ENCODE results near the gene TBC1D5. TPM values are rescaled to one million over a fixed set of nuclear protein-coding genes. Genes with fewer than 3 reads are reported as not detected.

TBC1D5 gene
- total RNA-seq, 1 donor from 2014 or later, result 55.6 TPM

GRCh38 chr3:17243621-17244020 is 498.8 kb downstream of the TBC1D5 start:
- H3K36me3 Mint-ChIP-seq (ENCODE audit: insufficient read depth), result no peaks in the 10 kb centered on the region
- DNase-seq (ENCODE audit: low spot score, unreplicated experiment), result no peak
- no peak for TF ChIP-seq CTCF (IDR thresholded peaks at IDR 0.05; ENCODE audit: unreplicated experiment)
- H3K4me3 Mint-ChIP-seq (ENCODE audit: low read depth), result no peak overlapping the region
- no peaks in the 10 kb centered on the region for H3K9me3 Mint-ChIP-seq (ENCODE audit: low read depth)
- no peak overlapping the region for H3K27ac Mint-ChIP-seq
- H3K27me3 Mint-ChIP-seq, result no peaks in the 10 kb centered on the region
- no peaks in the 10 kb centered on the region for H3K4me1 Mint-ChIP-seq (ENCODE audit: low read depth)

- TF ChIP-seq CTCF (IDR thresholded peaks at IDR 0.05; ENCODE audit: unreplicated experiment), result no peak
- Mint-ChIP-seq H3K27me3 (no peaks in the 10 kb centered on the region), H3K36me3 (ENCODE audit: insufficient read depth) (no peaks in the 10 kb centered on the region), H3K4me3 (ENCODE audit: low read depth) (no peak overlapping the region), H3K4me1 (ENCODE audit: low read depth) (peaks cover 3% of the 10 kb centered on the region), H3K9me3 (ENCODE audit: low read depth) (no peaks in the 10 kb centered on the region), H3K27ac (no peak overlapping the region)
- DNase-seq (ENCODE audit: low spot score, unreplicated experiment), result no peak
Measured at GRCh38 chr3:17239417-17239816, 503.0 kb downstream of the TBC1D5 start.

DNA sequence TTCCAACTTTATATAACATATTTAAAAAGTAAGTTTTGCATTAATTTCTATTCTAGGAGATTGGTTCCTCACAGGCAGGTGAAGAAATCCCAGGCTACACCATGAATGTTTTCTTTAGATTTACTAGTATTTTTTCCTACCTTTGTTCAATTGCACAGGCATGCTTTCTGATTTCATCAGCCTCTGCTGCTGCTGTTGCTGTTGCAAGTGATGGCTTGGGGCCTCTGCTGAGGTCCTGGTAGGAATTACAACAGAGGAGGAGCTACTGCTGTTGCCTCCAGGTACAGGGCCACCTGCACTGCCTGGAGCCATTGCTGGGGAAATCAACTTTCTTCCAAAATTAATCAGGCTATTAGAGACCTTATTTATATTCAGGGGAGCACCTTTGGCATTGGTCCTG is 504.4 kb downstream of the TBC1D5 start:
- H3K27ac Mint-ChIP-seq, result no peak overlapping the region
- no peak for TF ChIP-seq CTCF (IDR thresholded peaks at IDR 0.05; ENCODE audit: unreplicated experiment)
- H3K4me3 Mint-ChIP-seq (ENCODE audit: low read depth), result no peak overlapping the region
- H3K9me3 Mint-ChIP-seq (ENCODE audit: low read depth), result no peaks in the 10 kb centered on the region
- H3K27me3 Mint-ChIP-seq, result no peaks in the 10 kb centered on the region
- no peaks in the 10 kb centered on the region for H3K36me3 Mint-ChIP-seq (ENCODE audit: insufficient read depth)
- no peak for DNase-seq (ENCODE audit: low spot score, unreplicated experiment)
- H3K4me1 Mint-ChIP-seq (ENCODE audit: low read depth), result peaks cover 5% of the 10 kb centered on the region

GRCh38 chr3:17235310-17235709 is 507.1 kb downstream of the TBC1D5 start:
- Mint-ChIP-seq H3K27ac (no peak overlapping the region), H3K4me1 (ENCODE audit: low read depth) (peaks cover 7% of the 10 kb centered on the region), H3K4me3 (ENCODE audit: low read depth) (no peak overlapping the region), H3K9me3 (ENCODE audit: low read depth) (no peaks in the 10 kb centered on the region), H3K36me3 (ENCODE audit: insufficient read depth) (no peaks in the 10 kb centered on the region), H3K27me3 (no peaks in the 10 kb centered on the region)
- no peak for DNase-seq (ENCODE audit: low spot score, unreplicated experiment)
- no peak for TF ChIP-seq CTCF (IDR thresholded peaks at IDR 0.05; ENCODE audit: unreplicated experiment)

DNA sequence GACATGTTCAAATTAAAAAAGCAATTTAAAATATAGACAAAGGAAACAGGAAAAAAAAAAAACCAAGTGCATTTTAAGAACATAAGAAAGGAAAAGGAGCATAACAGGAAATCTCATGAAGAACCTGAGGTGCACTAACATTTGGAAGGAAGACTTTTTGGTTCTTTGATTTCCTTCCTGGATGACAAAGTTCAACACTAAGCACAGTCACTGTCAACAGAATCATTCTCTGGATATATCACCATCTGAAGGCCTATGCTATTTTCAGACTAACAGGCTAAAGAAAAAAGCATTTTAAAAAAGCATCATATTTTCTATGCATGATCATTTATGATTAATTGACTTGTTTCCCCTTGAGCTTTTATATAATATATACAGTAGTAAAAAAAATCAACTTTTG is 508.0 kb downstream of the TBC1D5 start:
- H3K36me3 Mint-ChIP-seq (ENCODE audit: insufficient read depth), result no peaks in the 10 kb centered on the region
- H3K27me3 Mint-ChIP-seq, result no peaks in the 10 kb centered on the region
- H3K4me3 Mint-ChIP-seq (ENCODE audit: low read depth), result no peak overlapping the region
- H3K4me1 Mint-ChIP-seq (ENCODE audit: low read depth), result peaks cover 7% of the 10 kb centered on the region
- no peaks in the 10 kb centered on the region for H3K9me3 Mint-ChIP-seq (ENCODE audit: low read depth)
- H3K27ac Mint-ChIP-seq, result no peak overlapping the region
- TF ChIP-seq CTCF (IDR thresholded peaks at IDR 0.05; ENCODE audit: unreplicated experiment), result no peak
- DNase-seq (ENCODE audit: low spot score, unreplicated experiment), result no peak
